HG02981 (cell line): ENCODE data around the gene GDA.
"Not testable (repeated sequence)": the region's sequence is repeated elsewhere in the genome, so short reads cannot be mapped to it uniquely, and the experiment has no call there.

Experiments
- ATAC-seq: cut with Tn5 transposase; IDR thresholded peaks from one replicate; pipeline ENCODE4 v1.9.1; 2021; ENCODE audit warnings: mild to moderate bottlenecking, moderate library complexity; ENCODE audit not compliant: unreplicated experiment

The GDA gene

GRCh38 chr9:72274441-72274840 is 125.2 kb downstream of the GDA start:
- no peak for ATAC-seq

- no peak for ATAC-seq
Observed at GRCh38 chr9:72274916-72275315, 125.7 kb downstream of the GDA start.

- ATAC-seq = no peak
Observed at GRCh38 chr9:72276429-72276828, 127.2 kb downstream of the GDA start.

DNA sequence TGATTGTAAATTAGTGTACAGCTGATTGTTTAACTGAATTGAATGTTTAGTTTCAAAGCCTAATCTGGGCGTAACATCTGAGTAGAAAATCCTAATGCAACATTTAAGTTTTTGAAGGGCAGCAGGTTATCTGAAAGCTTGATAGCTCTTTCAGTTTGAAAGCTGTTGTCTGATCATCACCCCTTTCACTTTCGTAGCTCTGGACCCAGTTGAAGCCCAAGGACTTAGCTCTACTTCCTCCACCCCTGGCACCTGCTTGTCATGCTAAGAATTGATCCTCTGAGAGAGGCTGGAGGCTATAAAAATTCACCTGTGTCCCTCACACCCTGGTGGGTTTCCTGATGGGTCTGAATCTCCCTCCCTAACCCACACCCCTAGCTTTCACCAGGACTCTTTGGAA is 129.7 kb downstream of the GDA start:
- peak; percentile 66 for ATAC-seq

- peak; percentile 81 for ATAC-seq
Observed at GRCh38 chr9:72280913-72281500, 131.8 kb downstream of the GDA start.

GRCh38 chr9:72289401-72289800 is 140.2 kb downstream of the GDA start:
- no peak for ATAC-seq

- ATAC-seq = no peak
Observed at GRCh38 chr9:72290311-72290710, 141.1 kb downstream of the GDA start.

- not testable (repeated sequence) for ATAC-seq
Observed at GRCh38 chr9:72291576-72291975, 142.3 kb downstream of the GDA start.

- ATAC-seq = no peak
Observed at GRCh38 chr9:72292256-72292682, 143.0 kb downstream of the GDA start.

DNA sequence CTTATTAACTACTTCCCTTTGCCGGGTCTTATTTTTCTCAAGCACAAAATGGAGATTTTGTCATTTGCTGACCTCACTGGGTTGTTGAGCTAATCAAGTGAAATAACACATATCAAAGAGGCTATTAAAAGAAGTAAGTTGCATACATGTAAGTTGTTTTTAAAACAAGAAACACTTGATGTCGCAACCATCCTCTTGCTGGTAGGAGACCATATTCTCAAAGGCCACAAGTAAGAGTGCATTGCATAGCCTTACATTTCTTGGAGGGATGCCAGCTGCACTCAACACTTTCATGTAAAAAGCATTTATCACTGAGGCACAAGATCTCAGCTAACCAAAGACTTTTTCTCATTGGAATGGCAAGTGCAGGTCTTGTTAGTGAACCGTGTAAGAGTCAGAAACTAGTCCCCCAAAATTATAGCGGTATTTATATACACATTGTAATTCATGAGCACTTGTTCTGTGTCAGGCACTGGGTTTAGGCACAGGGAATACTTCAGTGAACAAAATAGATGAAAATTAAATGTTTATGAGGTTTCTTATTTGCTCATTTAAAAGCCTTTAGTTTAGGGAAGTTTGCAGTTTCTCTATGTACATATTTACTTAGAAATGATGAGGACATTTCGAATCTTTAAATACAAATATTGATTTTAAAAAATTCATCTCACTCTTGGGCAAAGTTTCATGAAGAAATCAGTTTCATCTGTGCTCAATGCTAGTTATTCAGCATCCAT is 143.8 kb downstream of the GDA start:
- no peak for ATAC-seq

GRCh38 chr9:72294936-72295335 is 145.7 kb downstream of the GDA start:
- ATAC-seq = no peak

DNA sequence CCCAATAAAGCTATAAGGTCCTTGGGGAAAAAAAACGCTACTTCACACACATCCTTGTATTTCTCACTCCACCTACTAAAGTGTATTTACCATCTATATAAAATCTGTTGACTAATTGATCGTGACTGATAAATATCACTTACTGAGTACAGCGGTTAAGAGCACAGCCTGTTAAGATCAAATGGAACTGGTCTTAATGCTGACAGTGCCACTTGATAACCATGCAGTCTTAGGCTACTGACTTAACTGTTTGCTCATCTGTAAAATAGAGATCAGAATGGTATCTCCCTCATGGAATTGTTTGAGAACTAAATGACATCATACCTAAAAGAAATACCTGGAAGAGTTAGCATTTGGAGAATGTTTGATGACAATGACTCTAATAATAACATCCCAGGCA is 148.3 kb downstream of the GDA start:
- no peak for ATAC-seq

DNA sequence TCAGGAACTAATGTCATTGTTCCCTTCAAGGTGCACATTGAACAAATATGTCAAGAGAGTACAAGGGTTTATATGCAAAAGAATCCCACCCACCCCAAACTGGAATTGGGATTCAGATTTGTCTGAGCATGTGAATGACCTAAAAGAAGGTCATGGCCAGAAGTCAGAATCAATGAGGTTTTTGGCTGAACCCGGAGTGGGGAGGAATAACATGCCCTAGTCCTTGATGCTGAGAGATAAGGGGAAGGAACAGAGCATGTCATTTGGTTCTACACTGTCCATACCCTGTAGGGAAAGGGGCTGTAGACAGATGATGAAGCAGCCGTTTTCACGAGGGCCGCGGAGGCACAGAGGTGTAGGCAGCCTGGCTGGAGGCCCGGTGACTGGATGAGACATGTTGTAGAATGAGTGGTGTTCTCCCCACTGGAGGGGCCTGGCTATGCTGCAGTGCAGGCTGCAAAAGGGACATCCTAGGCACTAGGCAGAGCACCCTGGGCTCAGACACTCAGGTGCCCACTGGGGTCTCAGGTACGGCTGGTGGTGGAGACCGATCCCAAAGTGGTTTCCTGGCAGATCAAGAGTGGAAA is 149.9 kb downstream of the GDA start:
- ATAC-seq = no peak

DNA sequence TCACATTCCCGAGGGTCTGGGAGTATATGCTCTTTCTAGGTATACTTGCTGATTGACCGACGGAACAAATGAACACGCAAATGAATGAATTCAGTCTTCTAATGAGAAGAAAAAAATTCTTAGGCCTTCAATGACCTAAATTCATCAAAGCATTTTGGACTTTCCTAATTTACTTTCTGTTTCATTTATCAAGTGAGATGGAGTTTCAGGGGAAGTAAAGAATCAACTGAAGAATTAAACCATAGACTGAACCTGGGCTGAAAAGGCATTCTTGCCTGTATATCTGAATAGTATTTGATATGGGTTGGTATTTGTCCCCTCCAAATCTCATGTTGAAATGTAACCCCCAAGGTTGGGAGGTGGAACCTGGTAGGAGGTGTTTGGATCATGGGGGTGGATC is 151.6 kb downstream of the GDA start:
- no peak for ATAC-seq
